ENCODE data around the gene SMS. TPM values are rescaled to one million over a fixed set of nuclear protein-coding genes. Genes with fewer than 3 reads are reported as not detected.

Gene SMS
- total RNA-seq, result 100 to 1,000 TPM; 148 to 153 TPM

DNA sequence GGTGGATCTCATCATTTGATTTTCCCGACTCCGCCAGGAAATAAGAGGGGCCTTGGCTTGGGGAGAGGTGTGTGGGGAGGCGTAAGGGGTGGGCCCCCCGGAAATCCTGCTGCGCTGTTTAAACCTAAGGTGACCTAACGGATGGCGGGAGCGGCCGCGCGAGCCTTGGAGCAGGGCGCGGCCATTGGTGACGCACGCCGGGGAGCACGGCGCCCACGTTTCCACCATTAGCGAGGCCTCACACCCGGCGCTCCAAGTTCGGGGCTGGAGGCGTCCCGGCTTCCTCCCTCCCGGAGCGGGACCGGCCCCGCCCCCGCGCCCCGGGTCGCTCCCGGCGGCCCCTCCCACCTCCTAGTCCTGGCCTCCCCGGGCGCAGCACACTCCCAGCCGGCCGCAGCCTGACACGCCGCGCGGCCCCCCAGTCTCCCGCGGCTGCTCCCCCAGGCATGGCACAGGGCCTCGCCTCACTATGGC is at the start of gene SMS:
SMS (plus strand) TSS at position 354 of the 474 bp plus-strand sequence; CDS start at position 470, 116 bp downstream.
- ChIA-PET CTCF (no interaction called here), POLR2A (interaction anchor here (1.3 to 1.5 kb wide), 2 partner anchors 14 to 101 kb away, joined by 3 to 5 read pairs; partner anchors contain the start of gene MBTPS2)

DNA sequence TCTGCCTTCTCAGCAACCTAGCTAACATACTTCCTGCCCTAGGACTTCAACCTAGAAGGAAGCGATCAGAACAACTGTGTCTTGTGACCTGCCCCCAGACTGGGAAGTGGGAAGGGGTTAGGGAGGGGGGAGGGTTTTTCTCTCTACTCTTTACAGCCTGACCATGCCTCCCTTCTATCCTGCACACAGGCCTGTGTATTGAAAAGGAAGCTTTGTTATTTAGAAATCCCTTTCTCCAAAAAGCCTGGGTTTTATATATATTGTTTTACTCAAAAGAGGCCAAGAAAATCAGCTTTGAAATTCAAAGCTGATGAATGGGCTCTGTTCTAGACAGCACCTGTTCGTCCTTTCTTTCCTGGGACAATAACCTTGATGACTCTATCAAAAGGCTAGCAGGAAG is 35.2 kb upstream of the SMS start:
- ChIA-PET CTCF (no interaction called here), POLR2A (no interaction called here)

DNA sequence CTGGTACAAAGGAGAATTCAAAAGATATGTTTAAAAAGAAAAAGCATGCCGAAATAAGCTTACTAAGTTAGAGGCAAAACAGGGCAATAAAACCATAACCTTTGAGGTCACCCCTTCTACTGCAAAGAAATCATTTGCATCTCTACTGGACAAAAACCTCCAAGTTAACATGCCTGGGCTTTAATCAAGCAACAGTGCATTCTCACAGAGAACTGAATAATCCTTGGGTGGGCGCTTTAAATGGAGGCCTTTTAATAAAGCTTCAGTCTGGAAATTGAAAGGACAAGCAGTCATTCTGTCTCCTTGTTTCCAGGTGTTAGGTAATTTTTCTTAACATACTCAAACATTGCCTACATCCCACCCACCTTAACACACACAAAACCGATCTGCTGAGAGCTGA is 34.6 kb upstream of the SMS start:
- ChIA-PET POLR2A (no interaction called here), CTCF (no interaction called here)

DNA sequence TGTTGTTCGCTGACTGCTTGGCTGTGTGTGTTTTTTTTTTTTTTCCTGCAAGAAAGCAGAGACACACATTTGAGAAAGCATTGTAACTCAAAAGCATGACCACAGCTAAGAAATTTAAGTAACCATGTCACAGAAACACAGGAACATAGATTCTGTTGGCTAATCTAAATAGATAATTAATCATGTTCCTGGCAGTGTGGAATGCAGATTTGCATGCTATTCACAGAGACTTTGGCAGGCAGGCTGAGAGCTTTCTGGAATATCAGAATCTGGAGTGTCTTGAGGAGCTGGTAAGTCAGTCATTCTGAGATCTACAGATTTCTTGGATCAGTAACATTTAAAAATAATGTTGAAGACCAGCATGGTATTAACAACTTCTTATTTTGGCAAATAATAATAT is 33.2 kb upstream of the SMS start:
- ChIA-PET CTCF (no interaction called here), POLR2A (no interaction called here)

DNA sequence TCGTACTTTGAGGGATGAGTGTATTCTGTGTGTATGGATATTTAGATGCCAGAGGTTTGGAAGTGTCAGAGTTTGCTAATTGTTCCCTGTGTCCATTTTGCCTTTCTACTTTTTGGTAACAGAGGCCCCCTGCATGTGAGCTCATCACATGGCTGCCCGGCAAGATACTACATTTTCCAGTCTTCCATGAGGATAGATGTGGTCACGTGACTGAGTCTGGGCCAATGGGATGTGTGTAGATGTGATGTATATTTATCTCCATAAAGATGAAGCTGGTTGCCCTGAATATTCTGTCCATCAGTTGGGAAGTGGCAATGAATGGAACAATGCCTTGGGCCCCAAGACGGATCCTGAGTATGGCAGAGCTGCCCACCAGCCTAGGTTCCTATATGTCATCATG is 29.0 kb upstream of the SMS start:
- ChIA-PET POLR2A (no interaction called here), CTCF (no interaction called here)

DNA sequence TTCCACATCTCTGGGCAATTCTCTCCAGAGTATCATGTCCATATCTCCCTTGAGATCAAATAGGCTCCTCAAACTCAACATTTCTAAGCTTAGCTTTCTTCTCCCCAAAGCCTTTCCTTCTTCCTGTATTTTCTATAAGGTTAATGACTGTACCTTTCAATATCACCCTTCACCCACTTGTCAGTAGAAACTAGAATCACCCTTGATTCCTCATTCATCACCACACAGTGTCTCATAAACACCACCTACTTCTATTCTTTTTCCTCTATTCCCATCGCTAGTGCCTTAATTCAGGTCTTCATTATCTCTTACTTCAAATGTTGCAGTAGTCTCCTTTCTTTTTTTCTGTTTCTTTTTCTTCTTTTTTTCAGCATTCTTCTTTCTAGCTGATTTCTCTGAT is 28.3 kb upstream of the SMS start:
- POLR2A ChIA-PET, result no interaction called here
- CTCF ChIA-PET, result no interaction called here

DNA sequence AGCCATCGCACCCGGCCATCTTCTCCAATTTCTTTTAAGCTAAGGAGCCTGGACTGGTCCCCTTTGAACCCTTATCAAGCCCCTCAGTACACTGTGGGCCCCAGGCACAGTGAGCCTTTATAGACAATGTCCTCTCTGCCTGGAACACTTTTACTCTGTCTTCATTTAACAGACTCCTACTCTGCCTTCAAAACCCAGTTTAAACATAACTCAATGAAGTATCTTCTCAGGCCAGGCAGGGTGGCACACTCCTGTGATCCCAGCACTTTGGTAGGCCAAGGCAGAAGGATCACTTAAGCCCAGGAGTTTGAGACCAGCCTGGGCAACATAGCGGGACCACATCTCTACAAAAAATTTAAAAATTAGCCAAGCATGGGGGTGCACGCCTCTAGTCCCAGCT is 27.5 kb upstream of the SMS start:
- ChIA-PET POLR2A (no interaction called here), CTCF (no interaction called here)

DNA sequence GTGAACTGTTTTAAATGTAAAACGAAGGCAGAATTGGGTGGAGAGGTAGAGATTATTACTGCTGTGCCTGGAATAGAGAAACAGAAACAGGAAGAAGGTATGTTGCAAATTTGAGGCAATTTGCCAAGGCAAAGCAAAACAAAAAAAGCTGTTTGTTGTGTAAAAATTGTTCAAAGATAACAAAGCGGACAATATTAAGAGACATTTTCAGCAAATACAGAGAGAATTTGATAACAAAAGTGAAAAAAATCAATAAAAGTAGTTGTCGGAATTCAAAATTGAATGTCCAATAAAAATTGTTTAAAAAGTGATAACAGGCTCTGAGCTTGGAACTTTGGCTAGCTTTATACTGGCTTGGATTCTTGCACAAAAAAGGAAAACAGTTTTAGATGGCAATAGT is 14.4 kb upstream of the SMS start:
- CTCF ChIA-PET, result no interaction called here

DNA sequence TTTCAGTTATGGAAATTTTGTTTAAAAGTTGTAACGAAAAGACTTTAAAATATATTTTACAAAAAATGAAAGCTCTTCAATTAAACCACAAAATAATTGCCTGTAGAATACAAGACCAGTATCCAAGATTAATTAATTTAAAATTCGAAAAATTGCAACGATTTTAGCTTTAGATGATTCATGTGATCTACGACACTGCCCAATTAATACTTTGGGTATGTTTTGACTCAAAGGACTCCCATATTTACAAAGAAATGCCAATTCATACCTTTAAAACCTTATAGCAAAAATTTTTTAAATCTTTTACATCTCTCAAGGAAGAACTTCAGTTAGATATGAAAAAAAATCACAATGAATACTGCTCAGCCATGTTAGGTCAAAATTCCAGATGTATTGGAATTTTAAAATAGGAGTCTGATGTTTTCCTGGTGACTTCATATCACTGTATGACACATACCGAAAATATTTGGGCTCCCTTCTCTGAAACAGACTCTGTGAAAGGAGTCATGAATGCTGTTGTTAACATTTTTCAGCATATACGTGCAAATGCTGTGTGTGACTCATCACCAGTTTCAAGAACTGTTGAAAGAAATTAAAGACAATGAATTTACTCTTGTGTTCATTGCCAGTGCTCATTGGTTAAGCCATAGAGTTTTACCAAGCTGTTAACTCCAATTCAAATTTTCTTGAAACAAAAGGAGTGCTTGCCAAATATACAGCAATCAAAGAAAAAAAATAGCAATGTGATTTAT is 13.8 kb upstream of the SMS start:
- ChIA-PET CTCF (no interaction called here), POLR2A (interaction anchor here (1.5 kb wide), 1 partner anchor 14 kb away, joined by 5 read pairs; the partner anchor contains the start of gene SMS)

More for the DNA sequence above, 14.4 kb upstream of the SMS start:
- POLR2A ChIA-PET, result interaction anchor here (1.5 kb wide), 1 partner anchor 15 kb away, joined by 5 read pairs; the partner anchor contains the start of gene SMS

DNA sequence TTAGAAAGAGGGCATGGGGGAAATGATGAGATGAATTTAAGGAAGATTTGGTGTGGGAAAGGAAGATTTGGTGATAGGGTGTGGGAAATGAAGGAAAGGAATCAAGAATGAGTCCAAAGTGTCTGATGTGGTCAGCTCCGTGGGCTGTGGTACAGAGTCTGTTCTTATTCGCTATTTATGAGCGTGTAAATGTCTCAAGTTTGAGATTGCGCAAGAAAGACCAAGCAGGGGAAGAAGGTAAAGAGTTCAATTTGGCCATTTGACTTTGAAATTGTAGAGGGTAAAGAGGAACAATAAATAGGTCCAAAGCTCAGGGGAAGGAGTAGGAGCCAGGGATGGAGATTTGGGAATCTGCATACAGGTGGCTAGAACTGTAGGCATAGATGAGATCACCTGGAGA is 11.3 kb upstream of the SMS start:
- POLR2A ChIA-PET, result no interaction called here

DNA sequence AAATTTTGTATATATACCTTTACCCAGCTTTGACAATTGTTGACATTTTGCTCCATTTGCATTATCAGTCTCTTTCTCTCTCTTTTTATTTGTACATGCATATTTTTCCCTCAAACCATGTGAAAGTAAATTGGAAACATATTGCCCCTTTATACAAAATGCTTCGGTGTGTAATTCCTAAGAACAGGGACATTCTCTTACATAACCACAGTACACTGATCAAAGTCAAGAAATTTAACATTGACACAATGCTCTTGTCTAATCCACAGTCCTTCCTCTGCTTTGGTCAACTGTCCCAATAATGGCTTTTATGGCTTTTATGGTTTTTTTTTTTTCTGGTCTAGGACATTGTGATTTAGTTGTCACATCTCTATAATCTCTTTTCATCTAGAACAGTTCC is 9.5 kb upstream of the SMS start:
- ChIA-PET CTCF (no interaction called here), POLR2A (no interaction called here)

More for the DNA sequence above, 11.3 kb upstream of the SMS start:
- CTCF ChIA-PET, result no interaction called here

DNA sequence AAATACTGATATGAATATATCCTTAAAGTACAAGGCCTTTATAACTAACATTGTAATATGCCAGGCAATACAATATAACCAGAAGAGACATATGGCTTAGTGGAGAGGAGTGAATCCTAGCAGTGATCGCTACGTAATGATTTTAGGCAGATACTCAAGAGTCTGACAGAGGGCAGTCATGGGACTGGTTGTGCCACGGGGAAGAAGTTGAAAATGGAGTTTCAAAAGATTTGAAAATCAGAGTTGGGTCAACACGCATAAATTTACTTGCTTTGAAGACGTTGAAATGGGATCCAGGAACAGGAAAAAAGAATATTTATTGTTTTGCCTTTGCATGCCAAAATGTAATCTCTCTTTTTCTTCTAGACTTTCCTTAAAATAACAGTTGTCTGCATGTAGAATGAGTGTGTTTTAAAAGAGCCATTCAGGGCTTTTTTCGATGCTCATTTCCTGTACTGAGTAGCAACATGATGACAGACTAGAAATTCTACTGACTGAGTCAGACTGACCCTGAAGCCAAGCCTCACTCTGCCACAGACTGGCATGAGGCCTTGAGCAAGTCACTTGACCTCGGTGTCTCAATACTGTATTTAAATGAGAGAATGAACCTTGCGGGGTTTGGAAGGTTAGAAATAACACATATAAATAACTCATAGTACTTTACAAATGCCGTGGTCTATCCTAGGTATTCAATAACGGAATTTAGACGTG is 8.1 kb upstream of the SMS start:
- ChIA-PET CTCF (no interaction called here), POLR2A (no interaction called here)

DNA sequence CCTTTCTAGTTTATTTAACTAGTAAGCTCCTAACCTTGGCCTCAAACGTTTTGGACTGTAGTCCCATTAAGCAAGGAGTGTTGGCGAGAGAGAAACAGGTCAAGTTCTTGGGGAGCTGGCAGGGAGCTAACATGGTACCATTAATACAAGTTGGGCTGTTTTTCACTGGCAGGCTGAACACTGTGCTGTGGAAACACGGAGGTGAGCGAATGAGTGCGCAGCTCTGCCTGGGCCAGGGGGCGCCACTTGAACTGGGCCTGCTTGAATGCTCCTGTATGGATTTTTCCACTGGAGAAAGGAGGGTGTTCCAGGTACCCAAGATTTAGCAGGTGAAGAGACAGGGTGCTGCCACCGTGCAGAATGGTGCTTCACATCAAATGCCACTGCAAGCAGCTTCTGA is 7.4 kb upstream of the SMS start:
- CTCF ChIA-PET, result no interaction called here
- POLR2A ChIA-PET, result no interaction called here

DNA sequence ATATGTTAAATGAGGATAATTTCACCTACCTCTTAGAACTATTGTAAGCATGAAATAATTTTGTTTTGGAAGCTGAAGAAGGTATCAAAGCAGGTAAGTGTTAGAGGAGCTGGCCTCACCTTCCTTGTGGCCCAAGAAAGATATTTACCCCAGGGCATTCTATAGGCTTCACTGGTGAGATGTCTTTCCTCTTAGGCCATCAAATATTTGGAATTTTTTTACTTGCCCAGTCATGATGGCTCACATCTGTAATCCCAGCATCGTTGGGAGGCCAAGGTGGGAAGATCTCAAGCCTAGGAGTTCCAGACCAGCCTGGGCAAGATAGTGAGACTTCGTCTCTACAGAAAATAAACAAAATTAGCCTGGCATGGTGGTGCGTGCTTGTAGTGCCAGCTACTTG is 6.1 kb upstream of the SMS start:
- POLR2A ChIA-PET, result no interaction called here
- CTCF ChIA-PET, result no interaction called here

DNA sequence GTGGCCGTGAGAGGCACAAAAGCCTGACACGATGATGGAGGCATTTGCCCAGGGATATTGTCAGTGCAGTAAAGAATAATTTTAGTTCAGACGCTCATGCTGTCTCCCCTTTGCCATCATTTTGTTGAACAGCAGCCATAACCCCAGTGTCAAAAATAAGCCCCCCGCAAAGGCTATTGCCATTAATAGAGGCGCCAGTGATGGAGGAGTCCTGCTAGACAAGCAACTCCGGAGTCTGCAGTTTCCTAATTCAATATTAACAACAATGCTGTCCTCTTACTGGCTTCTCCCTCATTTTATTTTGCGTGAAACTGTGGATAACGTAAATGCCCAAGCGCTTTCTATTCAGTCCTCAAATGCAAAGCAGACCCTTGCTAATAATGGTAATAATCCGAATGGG is 603 bp upstream of the SMS start:
- ChIA-PET CTCF (no interaction called here), POLR2A (no interaction called here)

DNA sequence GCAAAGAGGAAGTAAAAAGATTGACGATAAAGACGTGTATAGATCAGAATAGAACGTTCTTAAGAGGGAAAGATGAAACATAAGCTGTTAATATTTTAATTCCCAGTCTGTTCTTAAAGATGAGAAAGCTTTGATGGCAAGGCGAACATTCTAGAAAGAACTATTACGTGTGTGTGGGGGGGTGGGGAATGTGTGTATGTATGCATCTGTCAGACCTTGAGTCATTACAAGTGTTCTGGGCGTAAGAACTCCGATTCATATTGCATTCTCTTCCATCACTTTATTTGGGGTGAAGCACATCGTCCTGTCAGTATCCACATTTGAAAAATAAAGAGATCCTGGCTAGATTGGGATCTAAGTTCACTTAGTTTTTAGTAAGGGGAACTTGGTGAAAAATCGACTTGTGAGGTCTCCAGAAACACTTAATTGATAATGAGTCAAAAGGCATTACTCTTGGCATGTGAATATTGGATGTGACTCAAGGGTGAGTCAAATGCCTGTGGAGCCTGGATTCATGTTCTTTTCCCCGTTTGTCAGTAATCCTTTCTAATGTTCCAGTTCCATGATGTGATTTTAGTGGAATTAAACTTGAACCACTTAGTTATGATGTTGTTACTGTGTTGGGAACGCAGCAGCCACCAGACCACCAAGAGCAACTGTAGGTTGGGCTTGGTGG is 3.1 kb downstream of the SMS start:
- CTCF ChIA-PET, result no interaction called here
- POLR2A ChIA-PET, result no interaction called here

DNA sequence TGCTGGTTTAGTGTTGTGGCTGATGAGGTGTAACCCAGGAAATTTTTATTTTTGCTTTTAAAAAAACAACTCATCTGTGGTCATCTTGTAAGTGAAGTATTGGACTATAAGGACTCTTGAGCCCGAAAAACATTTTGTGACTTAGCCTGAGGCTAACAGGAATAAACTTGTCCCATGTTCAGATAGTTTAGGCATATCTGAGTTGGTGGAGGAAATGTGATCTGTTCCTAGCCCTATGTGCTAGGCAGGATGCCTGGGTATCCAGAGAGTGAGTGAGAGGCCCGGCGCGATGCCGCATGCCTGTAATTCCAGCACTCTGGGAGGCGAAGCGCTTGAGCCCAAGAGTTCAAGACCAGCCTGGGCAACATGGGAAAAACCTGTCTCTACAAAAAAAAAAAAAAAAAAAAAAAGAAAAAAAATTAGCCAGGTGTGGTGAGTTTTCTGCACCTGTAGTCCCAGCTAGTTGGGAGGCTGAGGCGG is 3.7 kb downstream of the SMS start:
- CTCF ChIA-PET, result no interaction called here
- POLR2A ChIA-PET, result no interaction called here

DNA sequence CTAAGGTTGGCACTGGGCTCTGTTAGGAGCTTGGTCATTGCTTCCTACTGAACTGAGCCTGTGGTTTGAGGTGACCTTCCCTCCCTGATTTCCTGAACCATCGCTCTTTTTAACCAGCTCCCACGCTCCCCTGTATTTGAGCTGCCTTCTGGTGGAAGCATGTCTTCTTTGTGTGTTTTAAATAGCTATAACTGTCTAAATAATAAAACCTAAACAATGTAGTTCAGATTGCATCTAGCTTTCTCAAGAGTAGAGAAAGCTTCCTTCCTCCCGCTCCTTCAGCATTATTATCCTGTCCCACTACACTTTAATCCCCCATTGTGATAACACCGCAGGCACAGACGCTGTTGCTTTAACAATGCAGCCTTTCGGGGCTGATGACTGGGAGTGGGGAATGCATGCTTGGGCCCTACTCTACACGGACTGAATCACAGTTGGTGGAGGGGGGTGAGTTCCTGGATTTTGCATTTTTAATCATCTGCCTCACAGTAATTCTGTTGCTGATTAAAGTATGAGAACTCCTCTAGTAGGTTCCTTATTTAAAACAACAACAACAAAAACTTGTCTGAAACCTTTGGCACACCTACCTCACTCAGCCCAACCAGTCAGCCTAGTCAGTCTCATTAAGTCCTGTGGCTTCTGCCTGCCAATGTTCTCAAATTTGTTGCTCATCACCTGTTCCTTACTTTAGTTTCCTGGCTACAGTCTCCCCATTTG is 6.6 kb downstream of the SMS start:
- POLR2A ChIA-PET, result no interaction called here
- CTCF ChIA-PET, result interaction anchor here (0.6 kb wide), 1 partner anchor 17 kb away, joined by 3 read pairs; no protein-coding TSS in a partner anchor

DNA sequence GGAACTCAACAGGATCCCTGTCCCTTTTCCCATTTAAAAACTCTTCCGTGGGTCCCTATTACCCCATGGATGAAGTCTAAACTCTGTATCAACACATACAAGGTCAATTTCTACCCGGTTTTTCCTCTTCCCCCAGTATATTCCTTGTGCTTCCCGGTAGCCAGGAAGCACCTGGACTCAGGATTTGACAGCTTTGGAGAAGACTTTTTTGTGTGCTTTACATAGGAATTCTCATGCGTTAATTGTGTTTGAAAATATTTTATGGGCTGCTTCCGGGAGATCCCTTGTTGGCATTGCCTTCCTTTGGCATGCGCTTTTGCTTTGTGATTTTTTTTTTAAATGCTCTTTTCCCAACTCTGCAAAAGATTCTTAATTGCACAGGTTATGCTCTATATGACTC is 7.2 kb downstream of the SMS start:
- CTCF ChIA-PET, result interaction anchor here (0.6 kb wide), 1 partner anchor 25 kb away, joined by 5 read pairs; no protein-coding TSS in a partner anchor
- POLR2A ChIA-PET, result no interaction called here

DNA sequence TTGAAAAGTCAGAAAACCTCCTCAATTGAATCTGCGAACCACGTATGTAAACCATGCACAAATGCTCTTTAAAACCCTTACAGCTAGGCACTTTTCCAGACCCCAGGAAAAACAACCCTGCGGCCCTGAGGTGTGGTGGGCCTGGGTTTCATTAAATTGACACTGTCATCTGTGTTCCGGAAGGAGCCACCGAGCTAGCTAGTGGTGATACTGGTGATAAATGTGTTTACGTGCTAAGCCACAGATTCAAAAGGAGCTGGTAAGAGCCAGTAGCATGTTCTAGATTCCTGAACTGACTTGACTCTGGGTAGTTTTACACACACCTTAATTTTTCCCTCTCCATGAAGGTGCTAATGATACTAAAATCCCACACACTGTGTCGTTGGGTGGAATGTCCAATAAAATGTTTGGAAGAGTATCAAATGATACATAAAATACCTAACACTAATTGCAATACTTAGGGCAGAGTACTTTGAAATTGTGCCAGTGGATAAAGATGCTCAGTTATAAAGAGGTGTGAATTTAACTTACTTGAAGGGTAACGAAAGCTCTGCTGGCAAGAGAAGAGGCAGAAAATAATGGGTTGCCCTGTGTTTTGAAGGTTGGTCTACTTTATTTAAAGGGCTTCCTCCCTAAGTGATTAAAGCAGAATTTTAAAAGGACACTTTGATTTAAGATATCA is 8.5 kb downstream of the SMS start:
- POLR2A ChIA-PET, result no interaction called here
- CTCF ChIA-PET, result no interaction called here
